PC-3 (cell line): ENCODE measurements around the gene MPP1. TPM values are rescaled to one million over a fixed set of nuclear protein-coding genes. Genes with fewer than 3 reads are reported as not detected.
"Not testable (repeated sequence)": the region's sequence is repeated elsewhere in the genome, so short reads cannot be mapped to it uniquely, and the experiment has no call there.

ENCODE experiments used
- ATAC-seq: fragments of 200-7000 bp; cut with Tn5 transposase; 2 replicates; pipeline ENCODE4 v1.9.1; 2020; ENCODE audit warnings: mild to moderate bottlenecking, moderate library complexity
- BruUV-seq: library from RNA; stranded (reverse); fragments of 400-500 nt; replicated peaks from 2 replicates; lab custom pipeline; 2021; lab: Mats Ljungman, UMichigan
- CTCF ChIA-PET: fragments of 300-600 bp; sonication (Branson Sonifier 250); formaldehyde crosslinking; loops from one replicate; lab custom pipeline; 2022; ENCODE audit warnings: antibody characterized with exemption; lab: Charles Lee
- POLR2A ChIA-PET: fragments of 300-600 bp; sonication (Branson Sonifier 250); formaldehyde crosslinking; loops from one replicate; lab custom pipeline; 2022; ENCODE audit warnings: antibody characterized with exemption; ENCODE audit not compliant: unreplicated experiment; lab: Charles Lee
- DNase-seq: peaks from one replicate; pipeline ENCODE4 v3.0.0-alpha.2; 2015
- H2AFZ ChIP-seq: fragments of 300-600 bp; sonication (generic); 2 replicates; pipeline ENCODE4 v1.6.0; 2016; ENCODE audit warnings: antibody characterized with exemption, low read length
- H3F3A ChIP-seq: fragments of 300-600 bp; sonication (generic); one replicate; pipeline ENCODE4 v1.6.0; 2017; ENCODE audit warnings: antibody characterized with exemption, low read length, control low read depth, mild to moderate bottlenecking; ENCODE audit not compliant: unreplicated experiment
- H3K27ac ChIP-seq: fragments of 300-600 bp; sonication (generic); 2 replicates; pipeline ENCODE4 v1.5.1; 2016; ENCODE audit warnings: mild to moderate bottlenecking, low read length
- H3K27me3 ChIP-seq: fragments of 300-600 bp; sonication (generic); 2 replicates; pipeline ENCODE4 v1.6.1; 2016; ENCODE audit warnings: low read length, mixed read lengths
- H3K36me3 ChIP-seq: fragments of 300-600 bp; sonication (generic); 2 replicates; pipeline ENCODE4 v1.6.1; 2016; ENCODE audit warnings: low read depth, mixed run types, low read length, mixed read lengths
- H3K4me1 ChIP-seq: fragments of 300-600 bp; sonication (generic); 2 replicates; pipeline ENCODE4 v1.5.1; 2016; ENCODE audit warnings: low read length; ENCODE audit not compliant: insufficient read depth
- H3K4me2 ChIP-seq: fragments of 300-600 bp; sonication (generic); 2 replicates; pipeline ENCODE4 v1.6.0; 2016; ENCODE audit warnings: low read length
- H3K4me3 ChIP-seq: fragments of 300-600 bp; sonication (generic); 2 replicates; pipeline ENCODE4 v1.5.1; 2016; ENCODE audit warnings: mild to moderate bottlenecking, low read length, mixed read lengths
- H3K79me2 ChIP-seq: fragments of 300-600 bp; sonication (generic); 2 replicates; pipeline ENCODE4 v1.6.1; 2017; ENCODE audit warnings: low read length, mixed read lengths
- H3K9ac ChIP-seq: fragments of 300-600 bp; sonication (generic); 2 replicates; pipeline ENCODE4 v1.6.0; 2016; ENCODE audit warnings: mild to moderate bottlenecking, low read length
- H3K9me2 ChIP-seq: fragments of 300-600 bp; sonication (generic); replicated peaks from 2 replicates; pipeline ENCODE4 v1.6.1; 2016; ENCODE audit warnings: mixed run types, low read length, mixed read lengths
- H3K9me3 ChIP-seq: fragments of 300-600 bp; sonication (generic); 2 replicates; pipeline ENCODE4 v1.6.1; 2016; ENCODE audit warnings: low read length, mixed read lengths
- H4K20me1 ChIP-seq: fragments of 300-600 bp; sonication (generic); 2 replicates; pipeline ENCODE4 v1.6.1; 2016; ENCODE audit warnings: low read length, mixed read lengths
- CTCF ChIP-seq: fragments of 300-600 bp; sonication (generic); conservative IDR thresholded peaks from 2 replicates; pipeline ENCODE4 v1.5.1; 2017; ENCODE audit warnings: antibody characterized with exemption, low read depth, mild to moderate bottlenecking, low read length
- EZH2 ChIP-seq: fragments of 300-600 bp; sonication (generic); IDR thresholded peaks from one replicate; pipeline ENCODE4 v1.6.1; 2017; ENCODE audit warnings: antibody characterized with exemption, mild to moderate bottlenecking, low read length; ENCODE audit not compliant: unreplicated experiment
- EZH2phosphoT487 ChIP-seq: fragments of 300-600 bp; sonication (generic); IDR thresholded peaks from 2 replicates; pipeline ENCODE4 v1.6.1; 2018; ENCODE audit warnings: mild to moderate bottlenecking, antibody characterized with exemption, low read length, borderline replicate concordance
- intact Hi-C: fragments of 100-400 bp; cut with micrococcal nuclease; formaldehyde crosslinking; loops from 2 replicates; pipeline ENCODE4 v1.9.0; 2023
- total RNA-seq: library from RNA; depleted of rRNA; stranded (reverse); fragments of >200 nt; gene quantifications from 2 replicates; pipeline ENCODE4 v1.2.3, GENCODE V29; 2014

Gene MPP1
- total RNA-seq, 1 experiment from 2014 or later, result 18.8 TPM

DNA sequence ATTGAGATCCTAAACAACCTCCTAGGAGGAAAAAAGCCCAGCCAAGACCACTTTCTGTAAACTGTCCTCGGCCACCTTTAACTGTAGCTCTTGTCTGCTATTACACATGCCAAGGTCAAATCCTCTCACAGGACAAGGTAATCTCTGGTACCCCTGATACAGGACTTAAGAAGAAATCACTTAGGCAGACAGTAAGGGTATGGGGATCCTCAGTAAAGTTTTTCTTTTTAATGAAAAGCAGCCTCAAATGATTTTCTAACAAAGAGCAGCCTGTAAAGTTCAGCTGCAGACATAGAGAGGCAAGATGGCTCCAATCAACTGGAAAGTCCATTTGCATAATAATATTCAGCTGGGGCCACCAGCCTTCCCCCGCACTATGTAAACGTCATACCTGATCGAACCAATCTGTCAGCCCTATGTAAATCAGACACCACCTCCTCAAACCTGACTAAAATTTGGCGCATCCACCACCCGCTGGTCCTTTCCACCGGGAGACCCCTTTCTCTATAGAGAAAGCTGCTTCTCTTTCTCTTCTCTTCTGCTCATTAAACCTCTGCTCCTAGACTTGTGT lies 14.6 kb upstream of the MPP1 start:
- no TSS peak for BruUV-seq
- no peak overlapping the region for H3K4me3 ChIP-seq
- no peaks in the 10 kb centered on the region for H3F3A ChIP-seq
- no peaks in the 10 kb centered on the region for H3K9me3 ChIP-seq
- TF ChIP-seq CTCF (no peak), EZH2phosphoT487 (no peak), EZH2 (no peak)
- H4K20me1 ChIP-seq, result no peaks in the 10 kb centered on the region
- no peak overlapping the region for H3K9ac ChIP-seq
- no peaks in the 10 kb centered on the region for H3K79me2 ChIP-seq
- no peak overlapping the region for H3K27ac ChIP-seq
- no peaks in the 10 kb centered on the region for H3K9me2 ChIP-seq
- H3K36me3 ChIP-seq, result no peaks in the 10 kb centered on the region
- DNase-seq (no peak), ATAC-seq (no peak)
- POLR2A ChIA-PET, result no interaction called here
- no peak overlapping the region for H2AFZ ChIP-seq
- H3K4me1 ChIP-seq, result no peaks in the 10 kb centered on the region
- intact Hi-C loops, result no loop called here
- no peaks in the 10 kb centered on the region for H3K27me3 ChIP-seq
- no peak overlapping the region for H3K4me2 ChIP-seq
- CTCF ChIA-PET, result no interaction called here

DNA sequence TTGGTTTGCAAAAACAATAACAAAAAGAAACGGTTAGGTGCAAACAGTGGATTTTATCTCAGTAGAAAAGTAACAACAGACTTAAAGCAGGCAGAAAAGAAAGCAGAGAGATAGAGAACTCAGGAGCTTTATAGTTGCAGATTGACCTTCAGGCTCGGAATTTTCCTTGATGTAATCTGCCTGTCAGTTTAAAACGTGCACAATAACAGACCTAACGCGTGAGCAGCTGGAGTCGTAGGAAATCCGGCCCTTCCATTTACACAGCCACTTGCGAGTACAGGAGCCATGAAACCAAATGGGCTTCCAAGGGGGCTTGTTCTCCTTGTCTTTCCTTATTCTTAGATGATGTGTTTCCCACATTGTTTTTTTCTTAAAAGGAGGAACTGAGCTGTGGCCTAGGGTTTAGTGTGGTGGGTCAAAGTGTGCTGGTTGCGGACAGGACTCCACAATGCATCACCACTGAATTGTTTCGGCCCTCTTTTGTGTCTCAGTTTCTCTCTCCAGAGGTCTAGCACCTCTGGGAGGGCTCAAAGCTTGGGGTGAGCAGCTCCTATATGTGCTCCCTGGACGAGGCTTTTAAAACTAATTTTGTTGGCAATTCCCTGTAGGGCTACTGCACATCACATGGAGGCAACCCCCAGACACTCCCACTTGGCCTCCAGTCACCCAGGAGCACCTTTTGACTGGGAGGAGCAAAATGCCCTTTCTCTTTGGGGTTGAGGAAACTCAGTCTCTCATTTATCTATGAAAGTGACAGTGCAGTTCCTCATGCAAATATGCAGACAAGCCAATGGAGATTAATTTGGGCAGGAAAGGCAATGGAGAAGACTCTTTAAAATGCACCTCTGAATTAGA lies 13.9 kb upstream of the MPP1 start:
- no peak for DNase-seq
- Histone ChIP-seq H3K27me3 (no peaks in the 10 kb centered on the region), H3K4me2 (no peak overlapping the region), H4K20me1 (no peaks in the 10 kb centered on the region), H3K4me3 (no peak overlapping the region), H3K9ac (no peak overlapping the region), H3F3A (no peaks in the 10 kb centered on the region), H3K27ac (no peak overlapping the region), H3K9me2 (no peaks in the 10 kb centered on the region), H3K4me1 (no peaks in the 10 kb centered on the region), H3K79me2 (no peaks in the 10 kb centered on the region), H3K9me3 (no peaks in the 10 kb centered on the region), H3K36me3 (no peaks in the 10 kb centered on the region), H2AFZ (no peak overlapping the region)
- ChIA-PET CTCF (no interaction called here), POLR2A (no interaction called here)
- no TSS peak for BruUV-seq
- intact Hi-C loops, result no loop called here
- no peak for ATAC-seq
- TF ChIP-seq CTCF, result no peak
- no peak for TF ChIP-seq EZH2
- no peak for TF ChIP-seq EZH2phosphoT487

DNA sequence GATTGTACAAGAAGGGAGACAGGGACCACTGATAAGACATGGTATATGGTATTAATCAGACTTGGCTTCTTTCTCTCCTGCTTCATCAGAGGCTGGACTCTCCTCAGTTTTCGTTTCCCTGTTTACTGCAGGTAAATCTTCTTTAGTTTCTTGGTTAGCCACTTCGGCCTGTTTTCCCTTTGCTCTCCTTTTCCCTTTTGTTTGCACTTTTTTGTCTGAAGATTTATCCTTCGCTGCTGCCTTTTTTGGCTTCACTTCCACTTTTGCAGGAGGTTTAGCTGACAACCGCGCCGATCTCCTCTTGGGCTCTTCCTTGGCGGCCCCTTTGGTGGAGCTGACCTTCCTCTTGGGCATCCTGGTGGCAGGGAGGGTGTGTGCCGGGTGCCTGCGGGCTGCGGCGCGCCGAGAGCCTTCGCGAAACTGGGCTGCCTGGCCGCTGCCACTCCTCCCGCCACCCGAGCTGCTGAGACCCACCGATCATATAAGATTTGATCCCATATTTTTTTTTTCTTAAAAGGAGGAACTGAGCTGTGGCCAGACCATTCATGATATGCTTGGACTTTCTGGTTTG lies 11.8 kb upstream of the MPP1 start:
- H4K20me1 ChIP-seq, H3F3A ChIP-seq, H2AFZ ChIP-seq, H3K36me3 ChIP-seq, BruUV-seq, H3K27me3 ChIP-seq, H3K4me3 ChIP-seq, H3K79me2 ChIP-seq, H3K9me2 ChIP-seq, H3K4me2 ChIP-seq, H3K4me1 ChIP-seq, ATAC-seq, CTCF ChIA-PET, H3K9ac ChIP-seq, DNase-seq, H3K27ac ChIP-seq, intact Hi-C loops, H3K9me3 ChIP-seq, POLR2A ChIA-PET: not testable (repeated sequence)

DNA sequence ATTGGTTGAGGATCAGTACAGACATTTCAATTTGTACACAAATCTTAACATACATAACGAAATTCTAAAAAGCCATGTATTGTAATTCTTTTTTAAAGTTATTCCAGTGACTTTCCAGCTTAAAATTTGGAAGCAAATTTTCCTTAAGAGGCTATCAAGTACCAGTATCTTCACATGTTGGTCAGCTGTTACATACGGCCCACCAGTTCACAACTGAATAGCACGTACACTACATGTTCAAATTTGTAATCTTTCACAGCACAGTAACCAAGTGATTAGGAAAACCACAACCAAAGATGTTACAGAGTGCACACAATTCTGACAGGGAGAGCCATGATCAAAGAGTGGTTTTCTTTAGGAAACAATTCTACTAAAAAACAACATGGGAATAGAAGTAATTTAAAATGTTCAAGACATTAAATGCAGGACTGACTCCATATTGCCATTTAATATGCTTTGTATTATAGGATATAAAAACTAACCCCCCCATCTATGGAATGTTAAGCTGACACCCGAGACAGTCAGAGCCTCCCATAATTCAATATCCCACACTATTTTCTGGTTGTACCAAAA lies 11.1 kb upstream of the MPP1 start:
- DNase-seq, H3K27me3 ChIP-seq, H3K79me2 ChIP-seq, POLR2A ChIA-PET, H3K9ac ChIP-seq, H3K4me1 ChIP-seq, H3K9me3 ChIP-seq, intact Hi-C loops, CTCF ChIA-PET, H4K20me1 ChIP-seq, ATAC-seq, BruUV-seq, H3K4me3 ChIP-seq, H3K9me2 ChIP-seq, H3K4me2 ChIP-seq, H3K36me3 ChIP-seq, H3K27ac ChIP-seq, H3F3A ChIP-seq, H2AFZ ChIP-seq: not testable (repeated sequence)
